Measurements from ENCODE around the gene OR56A3.
"Not testable (repeated sequence)": the region's sequence is repeated elsewhere in the genome, so short reads cannot be mapped to it uniquely, and the experiment has no call there.

Gene OR56A3

DNA sequence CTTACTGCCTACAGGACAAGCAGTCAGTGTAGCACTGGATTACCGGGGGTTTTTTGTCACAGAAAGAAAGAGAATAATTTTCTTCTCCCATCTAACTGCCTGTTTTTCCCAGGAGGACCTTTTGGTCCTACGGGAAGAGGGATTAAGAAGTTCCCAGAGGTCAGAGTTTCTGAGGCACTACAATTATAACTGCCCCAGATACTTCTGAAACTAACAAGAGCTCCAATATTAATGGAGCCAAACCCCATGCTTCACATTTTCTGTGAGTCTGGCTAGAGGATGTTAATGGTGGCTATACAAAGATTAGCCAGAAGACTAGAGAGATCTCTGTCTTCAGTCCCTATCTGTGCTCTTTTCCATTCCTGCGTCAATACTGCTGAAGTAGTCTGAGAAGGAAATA is at the start of gene OR56A3:
OR56A3 (plus strand) TSS at position 301 of the 400 bp plus-strand sequence. CDS start 5,096 bp downstream, outside the sequence.
- no peak for DNase-seq (ENCODE audit: low spot score)

DNA sequence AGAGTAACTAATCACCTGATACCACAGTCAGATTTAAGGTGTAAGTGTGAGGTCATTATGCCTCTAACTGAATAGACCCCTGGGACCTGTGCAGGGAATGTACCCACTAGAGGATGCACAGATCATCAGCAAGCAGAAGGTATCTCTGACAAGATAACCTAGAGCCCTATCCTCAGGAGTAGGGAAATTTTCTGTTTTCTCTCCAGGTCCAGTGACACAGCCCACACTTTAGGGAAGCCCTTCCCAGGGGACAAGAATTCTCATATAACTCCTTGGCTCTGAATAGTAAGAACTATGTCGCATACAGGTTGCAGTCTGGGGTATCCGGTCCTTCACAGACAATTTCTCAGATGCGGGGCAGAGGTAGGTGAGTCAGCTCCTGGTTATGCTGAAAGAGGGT is 49.1 kb upstream of the OR56A3 start, which contains the start of gene OR52E5:
OR52E5 (plus strand) TSS at position 301 of the 400 bp plus-strand sequence. CDS start 7,569 bp downstream, outside the sequence.
- DNase-seq (ENCODE audit: low spot score): no peak

DNA sequence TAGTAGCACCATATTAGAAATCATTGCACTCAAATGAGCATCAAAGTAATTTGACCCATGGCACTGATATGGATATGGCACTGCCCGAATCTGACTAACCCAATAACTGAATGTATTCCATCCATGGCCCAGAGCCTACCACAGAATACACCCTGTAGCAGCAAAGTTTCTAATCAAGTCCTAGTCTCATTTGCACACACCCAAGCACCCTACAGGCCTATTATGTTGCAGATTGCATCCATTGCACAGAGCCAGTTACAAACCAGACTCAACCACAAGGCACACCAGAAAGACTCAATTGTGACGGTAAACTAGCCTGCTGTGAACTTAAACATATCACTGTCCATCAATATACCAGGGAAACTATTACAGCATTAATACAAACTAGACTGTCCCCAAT is 42.5 kb upstream of the OR56A3 start:
- no peak for DNase-seq (ENCODE audit: low spot score)

DNA sequence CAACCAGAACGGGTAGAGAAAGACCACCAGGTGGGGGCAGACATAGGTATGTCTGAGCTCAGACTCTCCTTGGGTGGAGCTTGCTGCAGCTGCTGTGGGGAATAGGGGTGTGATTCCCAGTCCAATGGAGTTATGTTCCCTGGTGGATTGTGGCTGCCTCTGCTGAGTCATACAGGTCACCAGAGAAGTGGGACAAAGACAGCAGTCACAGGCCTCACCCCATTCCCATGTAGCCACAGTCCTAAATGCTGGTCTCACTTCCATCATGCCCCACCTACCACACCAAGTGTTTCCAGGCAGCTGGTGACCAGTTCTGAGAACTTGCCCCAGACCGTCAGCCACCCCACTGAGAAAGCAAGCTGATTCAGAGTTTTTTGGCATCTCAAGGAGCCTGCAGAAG is 31.5 kb upstream of the OR56A3 start:
- DNase-seq (ENCODE audit: low spot score): no peak

- DNase-seq (ENCODE audit: low spot score): no peak
These were observed 19.2 kb upstream of the OR56A3 start for GRCh38 chr11:5922749-5923426.

- DNase-seq (ENCODE audit: low spot score): no peak
These were observed 18.6 kb upstream of the OR56A3 start for GRCh38 chr11:5923427-5923776.

GRCh38 chr11:5923794-5924193 is 18.3 kb upstream of the OR56A3 start:
- DNase-seq (ENCODE audit: low spot score): no peak

DNA sequence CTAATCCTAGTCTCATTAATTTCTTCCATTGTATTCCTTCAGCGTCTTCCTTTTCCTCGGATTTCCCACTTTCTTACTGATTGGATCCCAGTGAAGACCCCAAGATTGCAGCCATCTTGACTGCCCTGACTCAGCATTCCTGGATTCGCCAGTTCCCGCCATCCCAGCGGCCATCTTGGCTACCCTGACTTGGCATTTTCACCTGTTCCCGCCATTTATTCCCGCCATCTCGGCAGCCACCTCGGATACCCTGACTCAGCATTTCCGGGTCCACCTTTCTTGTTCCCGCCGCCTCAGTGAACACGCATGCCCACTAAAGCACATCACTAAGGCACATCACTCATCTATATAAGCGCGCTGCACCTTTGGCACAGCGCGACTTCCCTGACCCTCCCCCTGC is 13.8 kb upstream of the OR56A3 start:
- DNase-seq (ENCODE audit: low spot score): no peak

DNA sequence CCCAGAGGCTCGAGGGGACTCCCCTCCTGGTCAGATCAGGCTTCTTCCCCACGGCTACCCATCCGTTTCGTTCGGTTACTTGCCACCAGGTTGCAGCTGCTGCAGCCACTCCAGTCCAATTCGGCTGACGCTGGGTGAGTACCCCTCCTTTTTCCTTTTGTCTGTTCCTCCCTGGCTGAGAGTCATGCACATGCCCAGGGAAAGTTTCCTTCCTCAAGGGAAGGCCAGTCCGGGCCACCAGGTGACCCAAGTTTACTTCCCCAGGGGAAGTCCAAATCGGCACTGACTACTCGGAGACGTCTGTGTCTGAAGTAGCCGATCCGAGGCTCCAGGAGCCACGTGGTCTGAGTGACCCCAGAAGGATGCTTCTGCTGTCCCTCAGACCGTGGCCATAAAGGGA is 13.2 kb upstream of the OR56A3 start:
- no peak for DNase-seq (ENCODE audit: low spot score)

- no peak for DNase-seq (ENCODE audit: low spot score)
These were observed 12.3 kb upstream of the OR56A3 start for GRCh38 chr11:5929571-5930368.

DNA sequence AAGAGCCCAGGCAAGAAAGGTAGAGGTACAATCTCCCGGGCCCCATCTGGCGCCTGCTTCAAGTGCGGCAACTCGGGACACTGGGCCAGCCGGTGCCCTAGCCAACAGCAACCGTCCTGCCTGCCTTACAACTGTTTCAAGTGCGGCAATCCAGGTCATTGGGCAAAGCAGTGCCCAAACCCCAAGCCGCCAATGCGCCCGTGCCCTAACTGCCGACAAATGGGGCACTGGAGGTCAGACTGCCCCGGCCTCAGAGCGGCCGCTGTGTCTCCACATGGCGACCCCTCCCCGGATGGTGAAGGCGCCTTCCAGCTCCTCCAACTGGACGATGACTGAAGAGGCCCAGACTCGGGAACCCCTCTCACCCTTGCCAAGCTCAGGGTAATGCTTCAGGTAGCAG is 11.4 kb upstream of the OR56A3 start:
- no peak for DNase-seq (ENCODE audit: low spot score)

- DNase-seq (ENCODE audit: low spot score): no peak
These were observed 11.0 kb upstream of the OR56A3 start for GRCh38 chr11:5931061-5931460.

DNA sequence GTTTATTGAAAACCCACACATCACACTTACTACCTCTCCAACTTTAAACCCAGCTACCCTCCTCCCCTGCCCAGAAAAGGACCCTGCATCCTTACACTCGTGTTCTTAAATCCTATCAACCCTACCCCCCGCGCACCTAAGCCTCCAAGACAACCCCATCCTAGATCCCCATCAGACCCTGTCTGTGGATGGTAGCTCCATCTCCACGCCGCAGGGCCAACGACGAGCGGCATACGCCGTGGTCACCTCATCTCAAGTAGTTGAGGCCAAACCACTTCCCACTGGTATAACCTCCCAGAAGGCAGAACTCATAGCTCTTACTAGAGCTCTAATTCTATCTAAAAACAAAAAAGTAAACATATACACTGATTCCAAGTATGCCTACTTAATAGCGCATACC is 9.4 kb upstream of the OR56A3 start:
- no peak for DNase-seq (ENCODE audit: low spot score)

DNA sequence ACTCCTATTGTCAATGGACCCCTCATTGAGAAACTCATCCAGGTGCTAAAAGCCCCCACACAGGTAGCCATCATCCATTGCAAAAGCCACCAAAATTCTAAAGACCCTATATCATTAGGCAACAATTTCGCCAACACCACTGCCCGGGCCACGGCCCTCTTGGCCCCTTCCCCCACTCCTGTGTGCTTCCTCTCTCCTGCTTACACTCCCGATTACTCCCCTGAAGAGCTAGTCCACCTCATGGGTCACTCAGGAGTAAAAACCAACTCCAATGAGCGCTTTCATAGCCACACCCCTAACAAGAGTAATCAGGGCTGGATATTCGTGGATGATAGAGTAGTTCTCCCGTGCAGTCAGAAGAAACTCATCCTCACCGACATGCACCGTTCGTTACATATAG is 8.9 kb upstream of the OR56A3 start:
- DNase-seq (ENCODE audit: low spot score): no peak

- DNase-seq (ENCODE audit: low spot score): no peak
These were observed 4.0 kb upstream of the OR56A3 start for GRCh38 chr11:5937868-5938602.

- no peak for DNase-seq (ENCODE audit: low spot score)
These were observed 3.5 kb upstream of the OR56A3 start for GRCh38 chr11:5938603-5938965.

- DNase-seq (ENCODE audit: low spot score): no peak
These were observed 1.3 kb upstream of the OR56A3 start for GRCh38 chr11:5940748-5941147.

DNA sequence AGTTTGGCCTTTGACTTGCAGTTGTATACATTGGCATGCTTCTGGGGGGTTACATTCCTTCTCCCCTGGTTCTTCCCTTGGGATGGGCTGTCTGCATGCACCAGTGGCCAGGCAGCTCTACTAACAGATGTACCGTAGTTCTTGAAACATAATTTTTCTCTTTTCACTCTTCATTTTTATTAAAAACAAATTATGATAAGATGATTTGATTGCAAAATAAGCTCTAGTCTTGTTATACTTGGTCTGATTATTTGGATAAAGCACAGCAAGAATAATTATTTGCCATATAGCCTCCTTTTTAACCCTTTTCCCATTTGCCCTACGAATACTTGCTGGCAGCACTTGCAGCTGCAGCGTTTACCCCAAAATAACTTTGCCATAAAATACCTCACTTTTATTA is 13.5 kb downstream of the OR56A3 start:
- no peak for DNase-seq (ENCODE audit: low spot score)

DNA sequence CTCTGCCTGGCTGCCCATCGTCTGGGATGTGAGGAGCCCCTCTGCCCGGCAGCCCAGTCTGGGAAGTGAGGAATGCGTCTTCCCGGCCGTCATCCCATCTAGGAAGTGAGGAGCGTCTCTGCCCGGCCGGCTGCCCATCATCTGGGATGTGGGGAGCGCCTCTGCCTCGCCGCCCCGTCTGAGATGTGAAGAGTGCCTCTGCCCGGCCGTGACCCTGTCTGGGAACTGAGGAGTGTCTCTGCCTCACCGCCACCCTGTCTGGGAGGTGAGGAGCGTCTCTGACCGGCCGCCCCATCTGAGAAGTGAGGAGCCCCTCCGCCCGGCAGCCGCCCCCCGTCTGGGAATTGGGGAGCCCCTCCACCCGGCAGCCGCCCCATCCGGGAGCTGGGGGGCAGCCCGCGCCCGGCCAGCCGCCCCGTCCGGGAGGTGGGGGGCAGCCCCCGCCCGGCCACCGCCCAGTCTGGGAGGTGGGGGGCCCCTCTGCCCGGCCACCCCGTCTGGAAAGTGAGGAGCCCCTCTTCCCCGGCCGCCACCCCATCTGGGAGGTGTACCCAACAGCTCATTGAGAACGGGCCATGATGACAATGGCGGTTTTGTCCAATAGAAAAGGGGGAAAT is 18.8 kb downstream of the OR56A3 start:
- not testable (repeated sequence) for DNase-seq (ENCODE audit: low spot score)

- DNase-seq (ENCODE audit: low spot score): no peak
These were observed 24.9 kb downstream of the OR56A3 start for GRCh38 chr11:5966958-5967357.

DNA sequence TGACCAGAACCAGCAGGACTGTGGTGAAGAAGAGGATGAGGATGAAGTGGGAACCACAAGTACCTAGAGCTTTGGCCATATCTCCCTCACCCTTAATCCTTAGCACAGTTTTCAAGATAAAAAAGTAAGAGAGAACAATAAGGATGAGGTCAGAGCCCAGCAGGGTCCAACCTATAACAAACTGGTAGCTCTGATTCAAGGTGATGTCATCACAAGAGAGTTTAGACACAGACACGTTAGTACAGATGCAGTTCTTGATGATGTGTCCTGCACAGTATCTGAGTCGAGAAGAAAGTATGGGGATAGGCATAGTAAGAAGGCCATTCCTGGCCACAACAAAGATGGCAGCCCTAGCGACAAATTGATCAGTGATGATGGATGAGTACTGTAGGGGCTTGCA is 25.7 kb downstream of the OR56A3 start:
- no peak for DNase-seq (ENCODE audit: low spot score)

DNA sequence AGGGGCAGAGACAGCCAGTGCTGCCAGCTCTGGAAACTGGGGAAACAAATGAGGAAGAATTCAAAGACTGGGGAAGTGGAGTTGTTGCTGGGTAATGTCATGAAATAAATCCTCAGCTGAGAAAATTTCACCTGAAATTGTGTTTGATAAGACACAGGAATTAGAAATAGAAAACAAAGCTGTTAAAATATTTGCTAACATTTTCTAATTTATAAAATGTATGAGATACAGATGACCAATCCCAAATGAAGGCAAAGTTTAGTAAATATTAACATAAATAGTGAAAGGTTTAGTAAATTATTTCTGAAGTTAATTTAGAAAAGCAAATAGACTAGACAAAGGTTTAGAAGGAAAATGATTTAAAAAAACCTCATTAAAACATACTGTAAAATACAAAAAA is 26.3 kb downstream of the OR56A3 start, which contains the start of gene OR56A5:
OR56A5 (minus strand) TSS at position 101 of the 400 bp plus-strand sequence; CDS start at position 101, 0 bp downstream.
- no peak for DNase-seq (ENCODE audit: low spot score)

Measured in GM03348 (cell line).